HCT116 (cell line): ENCODE results near the gene SEMA3F. TPM values are rescaled to one million over a fixed set of nuclear protein-coding genes. Genes with fewer than 3 reads are reported as not detected.

ENCODE experiments used
- ATAC-seq: fragments of 200-7000 bp; cut with Tn5 transposase; 2 replicates; pipeline ENCODE4 v1.9.1; 2020; ENCODE audit warnings: mild to moderate bottlenecking, moderate library complexity
- BruUV-seq: library from RNA; stranded (reverse); fragments of 400-500 nt; replicated peaks from 2 replicates; lab custom pipeline; 2021; lab: Mats Ljungman, UMichigan
- CTCF ChIA-PET: fragments of 300-600 bp; sonication (Branson Sonifier 250); formaldehyde crosslinking; loops from one replicate; lab custom pipeline; 2021; ENCODE audit warnings: antibody characterized with exemption; lab: Charles Lee
- POLR2A ChIA-PET: fragments of 300-600, 350-600 bp; sonication (Branson Sonifier 250); formaldehyde crosslinking; loops from one replicate; lab custom pipeline; 2021; ENCODE audit warnings: antibody characterized with exemption; lab: Charles Lee
- RAD21 ChIA-PET, 2 experiments: fragments of 300-600 bp; sonication (Branson Sonifier 250); formaldehyde crosslinking; loops; one replicate each; lab custom pipeline; 2023; ENCODE audit warnings: low total read pairs in 2 of 2; ENCODE audit not compliant: uncharacterized antibody in 2 of 2, unreplicated experiment in 2 of 2, low non-redundant PET in 1 of 2; lab: Charles Lee
- DNase-seq: peaks from one replicate; pipeline ENCODE4 v3.0.0-alpha.2; 2010; ENCODE audit warnings: low read depth, low spot score
- H2AFZ ChIP-seq: fragments of 200-600 bp; shearing (Covaris generic), sonication (generic); 2 replicates; pipeline ENCODE4 v1.6.1; 2017; ENCODE audit warnings: low read depth, mixed run types, mixed read lengths, antibody characterized with exemption, low read length; ENCODE audit not compliant: poor library complexity, severe bottlenecking
- H3K27ac ChIP-seq: 2 replicates; pipeline ENCODE4 v1.5.1; 2012; ENCODE audit warnings: low read depth, low read length
- H3K27me3 ChIP-seq: fragments of 200-600 bp; sonication (generic); 2 replicates; pipeline ENCODE4 v1.6.1; 2016; ENCODE audit warnings: mixed run types, low read length, mixed read lengths; ENCODE audit not compliant: insufficient read depth
- H3K36me3 ChIP-seq, 2 experiments: fragments of 200-500 bp in 1 of 2; fragments of 200-600 bp in 1 of 2; sonication (Bioruptor generic) in 1 of 2; sonication (generic) in 1 of 2; 2 replicates each; pipeline versions ENCODE4 v1.5.1 to v1.6.1; 2014 to 2016; ENCODE audit warnings: low read length in 2 of 2, inconsistent platforms in 1 of 2, mixed read lengths in 1 of 2, mixed run types in 1 of 2; ENCODE audit not compliant: insufficient read depth in 2 of 2, control insufficient read depth in 1 of 2
- H3K4me1 ChIP-seq, 2 experiments: fragments of 200-600 bp in 1 of 2; sonication (generic) in 1 of 2; 2 replicates each; pipeline versions ENCODE4 v1.5.1 to v1.6.1; 2012 to 2017; ENCODE audit warnings: low read length in 2 of 2, inconsistent platforms in 1 of 2, mild to moderate bottlenecking in 1 of 2, mixed read lengths in 1 of 2, mixed run types in 1 of 2, moderate library complexity in 1 of 2; ENCODE audit not compliant: insufficient read depth in 2 of 2, control insufficient read depth in 1 of 2
- H3K4me2 ChIP-seq: fragments of 200-600 bp; sonication (generic); 2 replicates; pipeline ENCODE4 v1.6.1; 2017; ENCODE audit warnings: mixed run types, low read length, mixed read lengths
- H3K4me3 ChIP-seq, 2 experiments: fragments of 200-600 bp in 1 of 2; sonication (generic) in 1 of 2; replicated peaks in 1 of 2; 2 replicates each; pipeline ENCODE4 v1.5.1; 2011 to 2016; ENCODE audit warnings: low read length in 2 of 2, control low read depth in 1 of 2, low read depth in 1 of 2, mild to moderate bottlenecking in 1 of 2, mixed read lengths in 1 of 2, mixed run types in 1 of 2
- H3K79me2 ChIP-seq: fragments of 200-600 bp; sonication (generic); 2 replicates; pipeline ENCODE4 v1.6.1; 2017; ENCODE audit warnings: mild to moderate bottlenecking, mixed run types, low read length, moderate library complexity, mixed read lengths; ENCODE audit not compliant: insufficient read depth
- H3K9ac ChIP-seq: fragments of 200-600 bp; sonication (generic); 2 replicates; pipeline ENCODE4 v1.6.1; 2016; ENCODE audit warnings: low read length, mixed read lengths
- H3K9me2 ChIP-seq: fragments of 200-600 bp; sonication (generic), shearing (Covaris generic); 2 replicates; pipeline ENCODE4 v1.6.1; 2017; ENCODE audit warnings: mixed run types, mild to moderate bottlenecking, moderate library complexity; ENCODE audit not compliant: insufficient read depth
- H3K9me3 ChIP-seq, 2 experiments: fragments of 200-500 bp in 1 of 2; fragments of 200-600 bp in 1 of 2; sonication (Bioruptor generic) in 1 of 2; sonication (generic) in 1 of 2; 2 replicates each; pipeline ENCODE4 v1.6.1; 2014 to 2017; ENCODE audit warnings: low read length in 2 of 2, mixed read lengths in 2 of 2, inconsistent platforms in 1 of 2, low read depth in 1 of 2, mild to moderate bottlenecking in 1 of 2, mixed run types in 1 of 2, moderate library complexity in 1 of 2; ENCODE audit not compliant: control insufficient read depth in 1 of 2, insufficient read depth in 1 of 2
- H4K20me1 ChIP-seq: fragments of 200-600 bp; sonication (generic), shearing (Covaris generic); 2 replicates; pipeline ENCODE4 v1.6.1; 2017; ENCODE audit warnings: mixed run types, mild to moderate bottlenecking, moderate library complexity; ENCODE audit not compliant: insufficient read depth
- CBX3 ChIP-seq: IDR thresholded peaks from 2 replicates; pipeline ENCODE4 v1.6.1; 2012; ENCODE audit warnings: low read depth
- EGR1 ChIP-seq: IDR thresholded peaks from 2 replicates; pipeline ENCODE4 v1.6.1; 2012; ENCODE audit warnings: low read depth
- EZH2phosphoT487 ChIP-seq: fragments of 200-600 bp; IDR thresholded peaks from 2 replicates; pipeline ENCODE4 v1.6.1; 2018; ENCODE audit warnings: antibody characterized with exemption, borderline replicate concordance
- JUND ChIP-seq: IDR thresholded peaks from 2 replicates; pipeline ENCODE4 v1.6.1; 2012
- POLR2A ChIP-seq: IDR thresholded peaks from 2 replicates; pipeline ENCODE4 v1.7.0; 2011; ENCODE audit warnings: borderline replicate concordance; ENCODE audit not compliant: insufficient read depth, insufficient read length; ENCODE audit errors: extremely low read depth
- POLR2AphosphoS5 ChIP-seq: IDR thresholded peaks from 2 replicates; pipeline ENCODE4 v1.6.1; 2011; ENCODE audit warnings: mild to moderate bottlenecking, low read depth, low read length, moderate library complexity
- SIN3A ChIP-seq: IDR thresholded peaks from 2 replicates; pipeline ENCODE4 v1.6.1; 2012; ENCODE audit warnings: low read depth
- TCF7L2 ChIP-seq: IDR thresholded peaks from 2 replicates; pipeline ENCODE4 v1.7.0; 2011; ENCODE audit warnings: borderline replicate concordance, inconsistent platforms; ENCODE audit not compliant: insufficient read depth, insufficient read length; ENCODE audit errors: extremely low read depth
- YY1 ChIP-seq: IDR thresholded peaks from 2 replicates; pipeline ENCODE4 v1.6.1; 2011; ENCODE audit warnings: low read length, low read depth, moderate library complexity, mild to moderate bottlenecking; ENCODE audit not compliant: insufficient replicate concordance; ENCODE audit errors: extremely low read depth
- ZFX ChIP-seq: fragments of 450-650 bp; IDR thresholded peaks from 2 replicates; pipeline ENCODE4 v1.6.1; 2017
- intact Hi-C: fragments of 100-400 bp; cut with micrococcal nuclease; formaldehyde crosslinking; loops from 2 replicates; pipeline ENCODE4 v1.10.0; 2022
- total RNA-seq: library from RNA; stranded (reverse); gene quantifications from one replicate; pipeline ENCODE4 v1.2.1, GENCODE V29; 2021; ENCODE audit not compliant: unreplicated experiment
- TF ChIP-seq, protein P1 (sequence below): IDR thresholded peaks from 2 replicates; pipeline ENCODE4 v1.6.1; 2011; ENCODE audit warnings: mild to moderate bottlenecking, low read length, moderate library complexity; ENCODE audit not compliant: insufficient replicate concordance; ENCODE audit errors: extremely low read depth

SEMA3F gene
- total RNA-seq, 1 experiment from 2014 or later = 15.7 TPM

DNA sequence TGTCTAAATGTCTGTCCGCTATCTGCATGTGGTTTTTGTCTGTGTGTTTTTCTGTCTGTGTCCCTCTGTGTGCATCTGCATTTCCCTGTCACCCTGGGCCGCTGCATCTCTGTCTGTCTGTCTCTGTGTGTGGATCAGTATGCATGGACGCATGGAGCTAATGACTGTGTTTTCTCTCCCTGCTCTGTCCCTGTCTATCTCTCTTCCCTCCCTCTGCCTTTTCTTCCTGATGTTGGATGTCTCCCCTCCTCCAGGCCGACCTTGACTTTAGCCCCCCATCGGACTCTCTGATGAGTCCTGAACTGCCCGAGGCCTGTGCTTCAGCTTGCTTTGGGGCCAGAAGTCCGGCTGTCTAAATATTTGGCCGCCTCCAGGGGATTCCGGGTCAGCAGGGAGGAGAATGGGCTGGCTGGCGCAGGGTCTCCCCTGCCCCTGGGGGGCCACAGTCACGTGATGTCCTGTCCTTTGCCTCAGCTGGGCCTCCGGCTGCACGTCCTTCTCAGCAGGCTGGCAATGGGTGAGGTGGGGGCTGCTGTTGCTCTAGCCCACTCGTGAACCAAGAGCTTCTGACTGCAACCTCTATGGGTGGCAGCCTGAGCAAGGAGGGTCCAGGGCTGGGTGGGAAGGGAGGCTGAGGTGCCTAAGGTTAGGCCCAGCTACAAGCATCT is 53.7 kb downstream of the SEMA3F start (continued):
- TF ChIP-seq, protein P1, sequence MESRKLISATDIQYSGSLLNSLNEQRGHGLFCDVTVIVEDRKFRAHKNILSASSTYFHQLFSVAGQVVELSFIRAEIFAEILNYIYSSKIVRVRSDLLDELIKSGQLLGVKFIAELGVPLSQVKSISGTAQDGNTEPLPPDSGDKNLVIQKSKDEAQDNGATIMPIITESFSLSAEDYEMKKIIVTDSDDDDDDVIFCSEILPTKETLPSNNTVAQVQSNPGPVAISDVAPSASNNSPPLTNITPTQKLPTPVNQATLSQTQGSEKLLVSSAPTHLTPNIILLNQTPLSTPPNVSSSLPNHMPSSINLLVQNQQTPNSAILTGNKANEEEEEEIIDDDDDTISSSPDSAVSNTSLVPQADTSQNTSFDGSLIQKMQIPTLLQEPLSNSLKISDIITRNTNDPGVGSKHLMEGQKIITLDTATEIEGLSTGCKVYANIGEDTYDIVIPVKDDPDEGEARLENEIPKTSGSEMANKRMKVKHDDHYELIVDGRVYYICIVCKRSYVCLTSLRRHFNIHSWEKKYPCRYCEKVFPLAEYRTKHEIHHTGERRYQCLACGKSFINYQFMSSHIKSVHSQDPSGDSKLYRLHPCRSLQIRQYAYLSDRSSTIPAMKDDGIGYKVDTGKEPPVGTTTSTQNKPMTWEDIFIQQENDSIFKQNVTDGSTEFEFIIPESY = no peak
- TF ChIP-seq SIN3A (no peak), EZH2phosphoT487 (no peak), YY1 (no peak)

GRCh38 chr3:50210176-50210509 is 55.0 kb downstream of the SEMA3F start:
- H3K9ac ChIP-seq = no peak overlapping the region
- no peak for TF ChIP-seq ZFX
- TF ChIP-seq TCF7L2 = no peak
- no peak for TF ChIP-seq EGR1
- TF ChIP-seq YY1 = no peak
- no peak for TF ChIP-seq SIN3A
- TF ChIP-seq JUND = no peak
- TF ChIP-seq CBX3 = no peak
- TF ChIP-seq POLR2AphosphoS5 = no peak
- TF ChIP-seq POLR2A = no peak
- ATAC-seq = no peak
- no peaks in the 10 kb centered on the region for H3K27me3 ChIP-seq
- no peaks in the 10 kb centered on the region for H3K79me2 ChIP-seq
- ChIA-PET POLR2A (no interaction called here), RAD21 (no interaction called here), CTCF (interaction anchor here (1.3 to 3.0 kb wide), 2 partner anchors 15 to 16 kb away, joined by 4 to 10 read pairs; no protein-coding TSS in a partner anchor)
- H3K4me2 ChIP-seq = no peak overlapping the region
- BruUV-seq = no TSS peak
- H3K36me3 ChIP-seq = no peaks in the 10 kb centered on the region
- no peak overlapping the region for H2AFZ ChIP-seq
- intact Hi-C loops = no loop called here
- H3K4me1 ChIP-seq = peaks cover 3 to 18% of the 10 kb centered on the region in 2 experiments; a peak in 1 of 4 replicates
- no peak overlapping the region for H3K27ac ChIP-seq
- no peak overlapping the region for H3K4me3 ChIP-seq
- no peaks in the 10 kb centered on the region for H3K9me3 ChIP-seq
- no peaks in the 10 kb centered on the region for H4K20me1 ChIP-seq
- DNase-seq = no peak
- H3K9me2 ChIP-seq = no peaks in the 10 kb centered on the region
